NCI-H2227 (cell line): ENCODE results near the gene SMIM13.

Experiments used
- DNase-seq: peaks from one replicate; lab custom pipeline; 2025; ENCODE audit not compliant: unreplicated experiment; lab: John Stamatoyannopoulos, UW

The SMIM13 gene

DNA sequence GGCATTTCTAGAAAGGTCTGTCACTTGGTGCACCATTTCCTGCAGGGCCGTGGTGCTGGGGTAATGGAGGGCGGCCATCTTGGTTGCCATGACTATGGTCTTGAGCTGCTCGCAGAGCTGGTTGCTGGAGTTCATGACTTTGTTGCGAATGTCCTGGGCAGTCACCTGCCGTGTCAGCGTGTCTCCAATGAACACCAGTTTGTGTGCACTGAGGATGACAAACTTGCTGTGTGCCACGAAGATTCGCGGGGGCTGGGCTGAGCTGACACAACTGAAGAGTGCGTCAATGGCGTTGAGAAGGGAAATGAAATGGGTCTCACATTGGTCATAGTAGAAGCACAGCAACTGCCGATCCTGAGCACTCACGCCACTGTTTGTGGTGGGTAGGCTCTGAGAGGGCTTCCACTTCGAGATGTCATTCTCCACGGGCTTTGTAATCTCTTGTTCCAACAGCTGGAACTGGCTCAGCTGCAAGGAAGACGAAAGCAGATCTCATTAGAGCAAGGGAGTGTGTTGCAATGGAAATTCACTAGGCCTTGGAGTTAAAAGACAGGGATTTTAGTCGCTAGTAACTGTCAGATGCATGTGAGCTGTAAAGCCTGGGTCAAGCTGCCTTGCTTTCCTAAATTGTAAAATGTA, 91.7 kb downstream of the SMIM13 start:
- DNase-seq = no peak

DNA sequence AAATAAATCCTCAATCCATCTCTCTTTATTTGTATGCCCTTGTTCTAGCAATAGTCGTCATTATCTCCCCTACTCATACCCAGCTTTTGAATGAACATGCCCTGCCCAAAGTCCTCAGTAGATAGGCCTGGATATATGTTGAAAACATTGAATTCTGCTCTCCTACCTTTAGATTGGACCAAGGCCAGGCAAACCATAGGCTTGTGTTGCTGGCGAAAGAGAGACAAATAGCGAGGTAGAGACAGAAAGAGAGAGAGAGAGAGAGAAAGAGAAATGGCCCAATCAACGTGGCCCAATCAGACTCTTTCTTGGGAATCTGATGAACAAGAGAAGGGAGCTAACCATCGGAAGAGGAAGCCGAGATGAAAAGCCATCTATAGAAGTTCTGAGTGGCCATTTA, 93.7 kb downstream of the SMIM13 start:
- no peak for DNase-seq
